OCI-LY3 (cell line): ENCODE measurements around the gene ARID3A.

ENCODE experiments used
- H2AFZ ChIP-seq: fragments of 200-600, 300-600 bp; shearing (Covaris generic); 2 replicates; pipeline ENCODE4 v1.6.0; 2014; ENCODE audit warnings: antibody characterized with exemption, low read depth, low read length
- H3K27ac ChIP-seq: fragments of 200-600, 300-600 bp; sonication (generic); 2 replicates; pipeline ENCODE4 v1.5.1; 2014; ENCODE audit warnings: mild to moderate bottlenecking, low read length, moderate library complexity, mixed read lengths
- H3K27me3 ChIP-seq: fragments of 200-600, 300-600 bp; sonication (generic); 2 replicates; pipeline ENCODE4 v1.6.1; 2014; ENCODE audit warnings: low read depth, low read length, mixed read lengths
- H3K36me3 ChIP-seq: fragments of 200-600, 300-600 bp; sonication (generic); replicated peaks from 2 replicates; pipeline ENCODE3; 2014; ENCODE audit warnings: low read depth, low read length, mixed read lengths
- H3K4me1 ChIP-seq: fragments of 300-600, 200-600 bp; sonication (generic); 2 replicates; pipeline ENCODE4 v1.6.1; 2014; ENCODE audit warnings: low read length, mixed read lengths
- H3K4me2 ChIP-seq: fragments of 200-600, 300-600 bp; sonication (generic); 2 replicates; pipeline ENCODE4 v1.6.1; 2014; ENCODE audit warnings: low read length, mixed read lengths
- H3K4me3 ChIP-seq: fragments of 300-600, 200-600 bp; sonication (generic); 2 replicates; pipeline ENCODE4 v1.5.1; 2014; ENCODE audit warnings: antibody characterized with exemption, mild to moderate bottlenecking, low read length, moderate library complexity
- H3K79me2 ChIP-seq: fragments of 300-600, 200-600 bp; shearing (Covaris generic); 2 replicates; pipeline ENCODE4 v1.6.1; 2014; ENCODE audit warnings: mild to moderate bottlenecking, low read length, mixed read lengths
- H3K9ac ChIP-seq: fragments of 300-600, 200-600 bp; shearing (Covaris generic); 2 replicates; pipeline ENCODE4 v1.6.0; 2014; ENCODE audit warnings: mild to moderate bottlenecking, low read length, moderate library complexity
- H3K9me3 ChIP-seq: fragments of 200-600, 300-600 bp; shearing (Covaris generic); 2 replicates; pipeline ENCODE4 v1.6.1; 2014; ENCODE audit warnings: low read length, mixed read lengths; ENCODE audit not compliant: insufficient read depth
- H4K20me1 ChIP-seq: fragments of 200-600, 300-600 bp; sonication (generic); 2 replicates; pipeline ENCODE4 v1.6.1; 2016; ENCODE audit warnings: low read length, mixed read lengths; ENCODE audit not compliant: insufficient read depth
- EZH2phosphoT487 ChIP-seq: fragments of 200-600 bp; shearing (Covaris generic); IDR thresholded peaks from 2 replicates; pipeline ENCODE4 v1.6.1; 2018; ENCODE audit warnings: antibody characterized with exemption, mixed run types, low read depth
- TF ChIP-seq, protein P1 (sequence below): fragments of 200-600, 300-600 bp; sonication (generic); IDR thresholded peaks from 2 replicates; pipeline ENCODE4 v1.5.1; 2014; ENCODE audit warnings: antibody characterized with exemption, low read length, low read depth

Gene ARID3A

DNA sequence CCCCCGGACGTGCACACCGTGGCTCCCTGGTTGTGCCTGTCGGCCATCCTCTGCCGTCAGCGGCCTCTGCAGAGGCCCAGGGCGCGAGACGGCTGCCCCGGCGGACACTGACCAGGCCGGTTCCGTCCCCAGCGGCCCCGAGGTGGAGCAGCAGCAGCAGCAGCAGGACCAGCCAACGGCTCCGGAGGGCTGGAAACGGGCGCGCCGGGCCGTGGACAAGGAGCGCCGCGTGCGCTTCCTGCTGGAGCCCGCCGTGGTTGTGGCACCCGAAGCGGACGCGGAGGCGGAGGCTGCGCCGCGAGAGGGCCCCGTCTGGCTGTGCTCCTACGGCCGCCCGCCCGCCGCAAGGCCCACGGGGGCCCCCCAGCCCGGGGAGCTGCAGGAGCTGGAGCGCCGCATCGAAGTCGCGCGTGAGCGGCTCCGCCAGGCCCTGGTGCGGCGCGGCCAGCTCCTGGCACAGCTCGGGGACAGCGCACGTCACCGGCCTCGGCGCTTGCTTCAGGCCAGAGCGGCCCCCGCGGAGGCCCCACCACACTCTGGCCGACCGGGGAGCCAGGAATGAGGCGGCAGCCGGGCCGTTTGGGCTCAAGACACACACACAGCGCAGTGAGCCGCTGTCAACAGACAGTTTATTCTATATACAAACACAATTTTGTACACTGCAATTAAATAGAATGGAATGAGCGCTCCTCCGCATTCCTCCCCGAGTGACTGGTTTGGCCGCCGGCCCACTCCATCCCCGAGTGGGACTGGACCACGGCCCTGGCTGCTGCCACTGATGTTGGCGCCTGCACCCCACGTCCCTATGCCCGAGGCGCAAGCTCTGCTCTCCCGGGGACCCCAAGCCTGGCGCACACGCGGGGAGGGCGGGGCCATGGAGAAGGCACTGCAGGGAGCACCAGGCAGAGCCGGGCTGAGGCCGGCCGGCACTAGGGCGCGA is 83.5 kb downstream of the ARID3A start:
- H4K20me1 ChIP-seq: peaks cover 18% of the 10 kb centered on the region
- no peaks in the 10 kb centered on the region for H3K27me3 ChIP-seq
- no peak overlapping the region for H3K4me2 ChIP-seq
- no peak overlapping the region for H3K27ac ChIP-seq
- peaks cover 58% of the 10 kb centered on the region for H3K36me3 ChIP-seq
- H3K4me1 ChIP-seq: no peaks in the 10 kb centered on the region
- no peak overlapping the region for H2AFZ ChIP-seq
- no peak overlapping the region for H3K4me3 ChIP-seq
- H3K79me2 ChIP-seq: peaks cover 15% of the 10 kb centered on the region
- H3K9ac ChIP-seq: no peak overlapping the region
- no peaks in the 10 kb centered on the region for H3K9me3 ChIP-seq
- TF ChIP-seq, protein P1, sequence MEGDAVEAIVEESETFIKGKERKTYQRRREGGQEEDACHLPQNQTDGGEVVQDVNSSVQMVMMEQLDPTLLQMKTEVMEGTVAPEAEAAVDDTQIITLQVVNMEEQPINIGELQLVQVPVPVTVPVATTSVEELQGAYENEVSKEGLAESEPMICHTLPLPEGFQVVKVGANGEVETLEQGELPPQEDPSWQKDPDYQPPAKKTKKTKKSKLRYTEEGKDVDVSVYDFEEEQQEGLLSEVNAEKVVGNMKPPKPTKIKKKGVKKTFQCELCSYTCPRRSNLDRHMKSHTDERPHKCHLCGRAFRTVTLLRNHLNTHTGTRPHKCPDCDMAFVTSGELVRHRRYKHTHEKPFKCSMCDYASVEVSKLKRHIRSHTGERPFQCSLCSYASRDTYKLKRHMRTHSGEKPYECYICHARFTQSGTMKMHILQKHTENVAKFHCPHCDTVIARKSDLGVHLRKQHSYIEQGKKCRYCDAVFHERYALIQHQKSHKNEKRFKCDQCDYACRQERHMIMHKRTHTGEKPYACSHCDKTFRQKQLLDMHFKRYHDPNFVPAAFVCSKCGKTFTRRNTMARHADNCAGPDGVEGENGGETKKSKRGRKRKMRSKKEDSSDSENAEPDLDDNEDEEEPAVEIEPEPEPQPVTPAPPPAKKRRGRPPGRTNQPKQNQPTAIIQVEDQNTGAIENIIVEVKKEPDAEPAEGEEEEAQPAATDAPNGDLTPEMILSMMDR: no peak
- no peak for TF ChIP-seq EZH2phosphoT487

DNA sequence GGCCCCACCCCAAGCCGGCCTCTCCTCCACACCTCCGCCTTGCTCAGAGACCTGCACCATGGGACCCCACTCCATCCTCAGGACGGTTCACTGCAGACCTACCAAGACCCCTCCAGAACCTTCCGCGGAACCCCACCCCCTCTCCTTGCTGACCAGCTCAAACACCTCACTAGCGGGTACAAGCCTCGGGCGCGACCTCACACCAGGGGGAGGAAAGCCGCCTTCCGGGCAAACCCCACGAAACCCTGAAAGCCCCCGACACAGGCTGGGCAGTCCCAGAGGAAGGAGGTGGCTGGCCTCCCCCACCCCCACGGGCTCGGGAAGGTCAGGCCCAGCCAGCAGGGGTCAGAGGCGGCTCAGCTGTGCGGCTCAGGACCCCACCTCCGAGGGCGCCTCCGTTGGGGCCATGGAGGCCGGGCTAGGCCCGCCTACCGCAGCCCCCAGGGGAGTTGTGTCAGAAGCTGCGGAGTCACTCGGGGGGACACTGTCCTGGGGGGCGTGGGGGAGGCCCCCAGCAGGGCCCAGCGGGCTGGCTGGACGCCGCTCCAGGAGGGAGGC is 84.2 kb downstream of the ARID3A start:
- peaks cover 58% of the 10 kb centered on the region for H3K36me3 ChIP-seq
- H3K79me2 ChIP-seq: peaks cover 22% of the 10 kb centered on the region
- H3K4me2 ChIP-seq: no peak overlapping the region
- H4K20me1 ChIP-seq: peaks cover 25% of the 10 kb centered on the region
- H3K4me1 ChIP-seq: no peaks in the 10 kb centered on the region
- H3K27me3 ChIP-seq: no peaks in the 10 kb centered on the region
- no peak overlapping the region for H3K4me3 ChIP-seq
- no peak for TF ChIP-seq EZH2phosphoT487
- TF ChIP-seq, protein P1: no peak
- H3K9me3 ChIP-seq: no peaks in the 10 kb centered on the region
- H3K27ac ChIP-seq: no peak overlapping the region
- no peak overlapping the region for H3K9ac ChIP-seq
- H2AFZ ChIP-seq: no peak overlapping the region

DNA sequence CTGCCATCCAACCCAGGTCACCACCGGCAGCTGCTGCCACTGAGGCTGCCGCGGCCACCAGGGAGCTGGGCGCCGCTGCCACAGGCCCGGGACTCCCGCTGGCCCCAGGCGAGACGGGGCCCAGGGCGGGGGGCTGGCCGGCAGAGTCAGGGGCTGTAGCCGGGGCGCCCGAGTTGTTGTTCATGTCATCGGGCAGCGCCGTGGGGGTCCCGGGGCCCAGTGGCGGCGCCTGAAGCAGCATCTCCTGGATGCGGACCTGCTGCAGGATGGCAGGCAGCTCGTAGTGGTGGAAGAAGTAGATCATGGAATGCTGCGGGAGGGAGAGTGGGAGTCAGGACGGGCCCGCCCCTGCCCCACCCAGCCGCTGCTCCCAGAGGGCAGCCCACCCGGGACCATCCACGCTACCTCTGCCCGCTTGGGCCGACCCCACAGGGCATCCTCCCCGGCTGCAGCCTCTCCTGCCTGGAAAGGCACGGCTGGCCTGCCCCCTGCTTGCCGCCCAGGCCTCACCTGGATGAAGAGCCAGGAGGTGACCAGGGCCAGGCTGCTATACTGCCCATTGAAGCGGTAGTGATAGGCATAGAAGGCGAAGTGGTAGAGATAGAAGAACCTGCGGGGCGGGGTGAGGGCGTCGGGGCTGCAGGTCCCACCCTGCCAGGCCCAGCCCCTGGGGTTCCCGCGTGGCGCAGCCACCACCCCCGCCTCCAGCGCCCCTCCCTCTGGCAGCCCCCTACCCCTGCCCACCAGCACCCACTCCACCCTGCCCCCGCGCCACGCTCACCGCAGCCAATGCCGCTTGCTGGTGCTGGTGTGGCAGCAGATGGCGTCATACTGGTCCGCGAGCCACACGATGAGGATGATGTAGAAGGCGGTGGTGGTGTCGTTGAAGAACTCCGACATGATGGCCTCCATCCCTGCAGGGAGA is 85.0 kb downstream of the ARID3A start:
- Histone ChIP-seq H3K9ac (no peak overlapping the region), H2AFZ (no peak overlapping the region), H3K4me1 (no peaks in the 10 kb centered on the region), H3K4me2 (no peak overlapping the region), H3K27ac (no peak overlapping the region), H4K20me1 (peaks cover 33% of the 10 kb centered on the region), H3K27me3 (no peaks in the 10 kb centered on the region), H3K79me2 (peaks cover 30% of the 10 kb centered on the region), H3K36me3 (peaks cover 58% of the 10 kb centered on the region), H3K9me3 (no peaks in the 10 kb centered on the region), H3K4me3 (no peak overlapping the region)
- TF ChIP-seq, protein P1: no peak
- TF ChIP-seq EZH2phosphoT487: no peak
